Measurements from ENCODE around the gene SH3RF3. TPM values are rescaled to one million over a fixed set of nuclear protein-coding genes. Genes with fewer than 3 reads are reported as not detected.
A peak's percentile ranks its signal among the peaks of the same experiment; 100 is the strongest.

SH3RF3 gene
- total RNA-seq, 1 donor from 2014 or later: 7.3 TPM

DNA sequence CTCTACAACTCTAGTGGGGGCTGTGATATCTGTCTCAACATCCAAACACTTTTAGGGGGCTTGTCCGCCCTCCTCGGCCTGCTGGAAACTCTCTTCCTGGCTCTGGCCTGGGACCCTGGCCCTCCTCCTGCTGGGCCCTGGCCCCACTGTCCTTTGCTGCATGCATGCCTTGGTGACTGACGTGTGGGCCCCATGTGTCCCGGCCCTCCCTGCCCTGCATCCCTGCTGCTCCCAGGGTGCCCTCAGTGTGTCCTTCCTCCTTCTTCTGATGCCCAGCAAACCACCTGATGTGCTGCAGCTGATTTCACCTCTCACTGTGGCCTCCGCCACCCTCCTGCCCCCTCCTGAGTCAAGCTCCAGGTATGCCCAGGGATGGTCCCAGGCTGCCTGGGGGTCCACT is 383.1 kb downstream of the SH3RF3 start:
- Mint-ChIP-seq H3K27me3 (ENCODE audit: low read depth, unreplicated experiment) (peaks cover 22% of the 10 kb centered on the region), H3K4me1 (ENCODE audit: low read depth, unreplicated experiment) (no peaks in the 10 kb centered on the region), H3K4me3 (ENCODE audit: unreplicated experiment) (no peak overlapping the region), H3K9me3 (ENCODE audit: unreplicated experiment) (no peaks in the 10 kb centered on the region), H3K36me3 (ENCODE audit: low read depth, unreplicated experiment) (peaks cover 3% of the 10 kb centered on the region), H3K27ac (ENCODE audit: unreplicated experiment) (no peak overlapping the region)
- no peak for TF ChIP-seq EZH2 (IDR thresholded peaks at IDR 0.05; ENCODE audit: insufficient read depth, low read length)
- TF ChIP-seq, protein P1, sequence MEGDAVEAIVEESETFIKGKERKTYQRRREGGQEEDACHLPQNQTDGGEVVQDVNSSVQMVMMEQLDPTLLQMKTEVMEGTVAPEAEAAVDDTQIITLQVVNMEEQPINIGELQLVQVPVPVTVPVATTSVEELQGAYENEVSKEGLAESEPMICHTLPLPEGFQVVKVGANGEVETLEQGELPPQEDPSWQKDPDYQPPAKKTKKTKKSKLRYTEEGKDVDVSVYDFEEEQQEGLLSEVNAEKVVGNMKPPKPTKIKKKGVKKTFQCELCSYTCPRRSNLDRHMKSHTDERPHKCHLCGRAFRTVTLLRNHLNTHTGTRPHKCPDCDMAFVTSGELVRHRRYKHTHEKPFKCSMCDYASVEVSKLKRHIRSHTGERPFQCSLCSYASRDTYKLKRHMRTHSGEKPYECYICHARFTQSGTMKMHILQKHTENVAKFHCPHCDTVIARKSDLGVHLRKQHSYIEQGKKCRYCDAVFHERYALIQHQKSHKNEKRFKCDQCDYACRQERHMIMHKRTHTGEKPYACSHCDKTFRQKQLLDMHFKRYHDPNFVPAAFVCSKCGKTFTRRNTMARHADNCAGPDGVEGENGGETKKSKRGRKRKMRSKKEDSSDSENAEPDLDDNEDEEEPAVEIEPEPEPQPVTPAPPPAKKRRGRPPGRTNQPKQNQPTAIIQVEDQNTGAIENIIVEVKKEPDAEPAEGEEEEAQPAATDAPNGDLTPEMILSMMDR (IDR thresholded peaks at IDR 0.05; ENCODE audit: insufficient read depth, low read depth, low read length): no peak
- Histone ChIP-seq H3K9me3 (ENCODE audit: insufficient read depth, low read depth, low read length) (no peaks in the 10 kb centered on the region), H4K20me1 (ENCODE audit: insufficient read depth, low read length) (no peaks in the 10 kb centered on the region), H2AFZ (ENCODE audit: low read depth, low read length) (no peak overlapping the region), H3K27me3 (ENCODE audit: insufficient read depth, low read length) (no peaks in the 10 kb centered on the region), H3K36me3 (ENCODE audit: insufficient read depth, low read length) (no peaks in the 10 kb centered on the region), H3K4me2 (ENCODE audit: low read length) (no peak overlapping the region), H3K4me3 (ENCODE audit: insufficient read depth, low read depth, low read length) (no peak overlapping the region), H3K27ac (ENCODE audit: low read depth, low read length) (no peak overlapping the region), H3K4me1 (ENCODE audit: insufficient read depth, low read length) (peaks cover 10% of the 10 kb centered on the region), H3K79me2 (ENCODE audit: insufficient read depth, low read length) (no peaks in the 10 kb centered on the region), H3K9ac (ENCODE audit: low read length) (no peak overlapping the region)
- FAIRE-seq (no peak), DNase-seq (ENCODE audit: low read depth) (no peak)

DNA sequence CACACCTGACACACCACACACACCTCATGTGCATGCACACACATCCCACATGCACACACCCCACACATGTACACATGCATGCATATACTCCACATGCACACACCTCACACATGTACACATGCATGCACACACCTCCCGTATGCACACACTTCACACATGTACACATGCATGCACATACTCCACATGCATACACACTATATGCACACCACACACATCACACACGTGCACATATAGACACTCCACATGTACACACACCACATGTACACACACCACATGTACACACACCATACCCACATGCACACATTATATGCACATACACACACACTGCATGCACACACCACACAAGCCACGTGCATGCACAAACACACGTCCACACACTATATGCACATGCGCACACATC is 384.2 kb downstream of the SH3RF3 start:
- Histone ChIP-seq H3K27me3 (ENCODE audit: insufficient read depth, low read length) (no peaks in the 10 kb centered on the region), H3K9ac (ENCODE audit: low read length) (no peak overlapping the region), H2AFZ (ENCODE audit: low read depth, low read length) (no peak overlapping the region), H3K79me2 (ENCODE audit: insufficient read depth, low read length) (no peaks in the 10 kb centered on the region), H3K4me2 (ENCODE audit: low read length) (no peak overlapping the region), H3K27ac (ENCODE audit: low read depth, low read length) (no peak overlapping the region), H4K20me1 (ENCODE audit: insufficient read depth, low read length) (no peaks in the 10 kb centered on the region), H3K9me3 (ENCODE audit: insufficient read depth, low read depth, low read length) (no peaks in the 10 kb centered on the region), H3K4me3 (ENCODE audit: insufficient read depth, low read depth, low read length) (no peak overlapping the region), H3K4me1 (ENCODE audit: insufficient read depth, low read length) (peaks cover 10% of the 10 kb centered on the region), H3K36me3 (ENCODE audit: insufficient read depth, low read length) (no peaks in the 10 kb centered on the region)
- no peaks in the 10 kb centered on the region for H3K4me1 Mint-ChIP-seq (ENCODE audit: low read depth, unreplicated experiment)
- no peak overlapping the region for H3K4me3 Mint-ChIP-seq (ENCODE audit: unreplicated experiment)
- no peaks in the 10 kb centered on the region for H3K9me3 Mint-ChIP-seq (ENCODE audit: unreplicated experiment)
- peaks cover 2% of the 10 kb centered on the region for H3K36me3 Mint-ChIP-seq (ENCODE audit: low read depth, unreplicated experiment)
- TF ChIP-seq, protein P1 (IDR thresholded peaks at IDR 0.05; ENCODE audit: insufficient read depth, low read depth, low read length): no peak
- no peak for TF ChIP-seq EZH2 (IDR thresholded peaks at IDR 0.05; ENCODE audit: insufficient read depth, low read length)
- H3K27ac Mint-ChIP-seq (ENCODE audit: unreplicated experiment): no peak overlapping the region
- DNase-seq (ENCODE audit: low read depth) (no peak), FAIRE-seq (peak; percentile 54)
- H3K27me3 Mint-ChIP-seq (ENCODE audit: low read depth, unreplicated experiment): peaks cover 26% of the 10 kb centered on the region

DNA sequence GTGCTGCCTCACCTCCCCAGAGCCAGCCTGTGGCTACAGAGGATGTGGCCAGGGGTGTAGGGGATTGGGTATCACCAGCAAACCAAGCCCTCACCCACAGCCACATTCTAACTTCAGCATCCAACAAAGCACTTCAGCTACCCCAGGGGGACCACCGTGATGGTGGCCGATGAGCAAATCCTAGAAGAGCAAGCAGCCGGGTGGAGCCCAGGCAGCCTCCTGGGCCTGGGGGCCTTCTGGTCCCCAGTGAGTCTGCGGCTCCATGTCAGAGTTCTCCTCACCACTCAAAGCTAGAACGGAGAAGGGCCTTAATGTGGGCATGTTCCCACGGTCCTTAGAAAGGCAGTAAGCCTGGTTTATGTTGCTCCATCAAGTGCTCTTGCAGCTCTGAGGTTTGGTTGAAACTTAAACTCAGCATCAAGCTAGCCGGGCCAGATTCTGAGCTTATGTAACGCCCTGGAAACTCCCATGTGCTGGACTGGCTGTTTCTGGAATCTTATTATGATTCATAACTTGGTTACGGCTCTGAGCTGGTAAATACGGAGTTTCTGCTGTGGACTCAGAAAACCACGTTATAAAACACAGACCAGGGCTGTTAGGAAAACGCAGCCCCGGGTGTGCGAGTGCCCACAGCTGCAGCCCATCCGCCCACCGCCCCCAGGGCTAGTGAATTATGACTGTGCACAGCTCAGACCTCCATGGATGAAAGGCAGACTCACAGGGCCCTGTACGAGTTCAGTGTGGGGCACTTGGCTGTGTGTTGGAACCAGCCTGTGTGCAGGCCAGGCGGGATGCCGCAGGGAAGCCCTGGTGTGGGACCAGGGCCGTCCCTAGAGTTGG is 385.0 kb downstream of the SH3RF3 start:
- no peak for FAIRE-seq

More for the DNA sequence above, 385.0 kb downstream of the SH3RF3 start:
- Histone ChIP-seq H3K4me3 (ENCODE audit: insufficient read depth, low read depth, low read length) (no peak overlapping the region), H4K20me1 (ENCODE audit: insufficient read depth, low read length) (no peaks in the 10 kb centered on the region), H3K4me1 (ENCODE audit: insufficient read depth, low read length) (peaks cover 10% of the 10 kb centered on the region), H2AFZ (ENCODE audit: low read depth, low read length) (peak overlapping the region; percentile 55), H3K27ac (ENCODE audit: low read depth, low read length) (peak overlapping the region; percentile 8), H3K9ac (ENCODE audit: low read length) (peak overlapping the region; percentile 47), H3K36me3 (ENCODE audit: insufficient read depth, low read length) (no peaks in the 10 kb centered on the region), H3K4me2 (ENCODE audit: low read length) (peak overlapping the region; percentile 66), H3K27me3 (ENCODE audit: insufficient read depth, low read length) (no peaks in the 10 kb centered on the region), H3K9me3 (ENCODE audit: insufficient read depth, low read depth, low read length) (no peaks in the 10 kb centered on the region), H3K79me2 (ENCODE audit: insufficient read depth, low read length) (no peaks in the 10 kb centered on the region)
- peak; percentile 82 for DNase-seq (ENCODE audit: low read depth)
- Mint-ChIP-seq H3K9me3 (ENCODE audit: unreplicated experiment) (no peaks in the 10 kb centered on the region), H3K4me3 (ENCODE audit: unreplicated experiment) (no peak overlapping the region), H3K27ac (ENCODE audit: unreplicated experiment) (peak overlapping the region; percentile 72), H3K27me3 (ENCODE audit: low read depth, unreplicated experiment) (peaks cover 27% of the 10 kb centered on the region), H3K4me1 (ENCODE audit: low read depth, unreplicated experiment) (no peaks in the 10 kb centered on the region), H3K36me3 (ENCODE audit: low read depth, unreplicated experiment) (no peaks in the 10 kb centered on the region)
- no peak for TF ChIP-seq EZH2 (IDR thresholded peaks at IDR 0.05; ENCODE audit: insufficient read depth, low read length)
- TF ChIP-seq, protein P1 (IDR thresholded peaks at IDR 0.05; ENCODE audit: insufficient read depth, low read depth, low read length): no peak
